GM19240 (cell line): ENCODE measurements around the gene TAS2R46.
"Not testable (repeated sequence)": the region's sequence is repeated elsewhere in the genome, so short reads cannot be mapped to it uniquely, and the experiment has no call there.

Experiments
- DNase-seq: peaks from one replicate; pipeline ENCODE4 v3.0.0; 2011; ENCODE audit warnings: low spot score; ENCODE audit not compliant: insufficient read length

TAS2R46 gene, protein sequence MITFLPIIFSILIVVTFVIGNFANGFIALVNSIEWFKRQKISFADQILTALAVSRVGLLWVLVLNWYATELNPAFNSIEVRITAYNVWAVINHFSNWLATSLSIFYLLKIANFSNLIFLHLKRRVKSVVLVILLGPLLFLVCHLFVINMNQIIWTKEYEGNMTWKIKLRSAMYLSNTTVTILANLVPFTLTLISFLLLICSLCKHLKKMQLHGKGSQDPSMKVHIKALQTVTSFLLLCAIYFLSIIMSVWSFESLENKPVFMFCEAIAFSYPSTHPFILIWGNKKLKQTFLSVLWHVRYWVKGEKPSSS

DNA sequence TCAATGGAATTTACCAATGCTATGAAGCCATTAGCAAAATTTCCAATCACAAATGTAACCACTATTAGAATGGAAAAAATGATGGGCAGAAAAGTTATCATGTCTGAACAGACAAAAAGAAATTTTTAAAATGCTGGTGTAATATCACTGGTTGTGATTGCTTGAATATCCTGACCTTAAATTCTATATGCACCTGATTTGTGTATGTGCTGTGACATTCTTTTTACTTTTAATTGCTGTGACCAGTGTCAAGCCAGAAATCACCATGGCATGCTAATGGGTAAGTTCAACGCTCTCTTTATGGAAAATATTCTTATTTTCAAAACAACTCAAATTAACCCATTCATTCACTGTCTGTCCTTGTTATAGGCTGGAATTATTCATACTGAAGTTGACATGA, at the start of gene TAS2R46:
Gene TAS2R46, minus strand, starts transcription at position 101 of the 400 bp plus-strand sequence. Its CDS starts 0 bp downstream, at position 101.
- DNase-seq: not testable (repeated sequence)

DNA sequence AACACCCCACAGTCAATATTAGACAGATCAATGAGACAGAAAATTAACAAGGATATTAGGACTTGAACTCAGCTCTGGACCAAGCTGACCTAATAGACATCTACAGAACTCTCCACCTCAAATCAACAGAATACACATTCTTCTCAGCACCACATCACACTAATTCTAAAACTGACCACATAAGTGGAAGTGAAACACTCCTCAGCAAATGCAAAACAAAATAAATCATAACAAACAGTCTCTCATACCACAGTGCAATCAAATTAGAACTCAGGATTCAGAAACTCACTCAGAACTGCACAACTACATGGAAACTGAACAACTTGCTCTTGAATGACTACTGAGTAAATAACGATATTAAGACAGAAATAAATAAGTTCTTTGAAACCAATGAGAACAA, 49.1 kb upstream of the TAS2R46 start:
- not testable (repeated sequence) for DNase-seq

DNA sequence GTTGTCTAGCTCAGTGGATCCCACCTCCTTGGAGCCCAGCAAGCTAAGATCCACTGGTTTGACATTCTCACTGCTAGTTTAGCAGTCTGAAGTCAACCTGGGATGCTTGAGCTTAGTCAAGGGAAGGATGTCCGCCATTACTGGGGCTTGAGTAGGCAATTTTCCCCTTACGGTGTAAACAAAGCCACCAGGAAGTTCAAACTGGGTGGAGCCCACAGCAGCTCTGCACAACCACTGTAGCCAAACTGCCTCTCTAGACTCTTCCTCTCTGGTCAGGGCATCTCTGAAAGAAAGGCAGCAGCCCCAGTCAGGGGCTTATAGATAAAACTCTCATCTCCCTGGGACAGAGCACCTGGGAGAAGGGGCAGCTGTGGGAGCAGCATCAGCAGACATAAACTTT, 46.8 kb upstream of the TAS2R46 start:
- no peak for DNase-seq

DNA sequence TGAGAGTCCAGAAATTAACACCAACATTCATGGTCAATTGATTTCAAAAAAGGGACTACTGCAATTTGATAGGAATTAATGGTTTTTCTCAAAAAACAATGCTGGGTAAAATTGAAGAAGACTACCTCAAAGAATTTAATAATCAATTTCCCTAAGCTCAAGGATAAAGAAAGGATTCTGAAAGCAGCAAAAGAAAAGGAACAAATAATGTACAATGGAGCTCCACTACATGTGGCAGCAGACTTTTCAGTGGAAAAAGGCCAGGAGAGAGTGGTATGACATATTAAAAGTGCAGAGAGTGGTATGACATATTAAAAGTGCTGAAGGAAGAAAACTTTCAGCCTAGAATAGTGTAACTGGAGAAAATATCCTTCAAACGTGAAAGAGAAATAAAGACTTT, 45.6 kb upstream of the TAS2R46 start:
- no peak for DNase-seq

DNA sequence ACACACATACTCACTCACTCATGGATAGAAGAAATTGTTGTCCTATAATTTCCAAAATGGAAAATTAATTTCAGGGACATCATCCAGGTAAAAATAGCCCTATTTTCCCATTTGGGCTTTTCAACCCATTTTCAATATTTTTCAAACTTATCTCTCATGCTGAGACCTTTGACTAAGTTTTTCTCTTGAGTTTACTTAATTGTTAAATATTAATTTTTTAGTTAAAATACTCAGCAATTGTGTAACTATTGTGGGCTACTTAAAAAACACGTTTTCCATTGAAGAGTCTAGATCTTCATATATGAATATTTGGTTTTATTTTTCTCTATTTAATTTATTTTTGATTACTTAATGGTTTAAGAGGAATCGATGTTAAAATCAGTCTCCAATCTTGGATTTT, 44.2 kb upstream of the TAS2R46 start:
- no peak for DNase-seq

DNA sequence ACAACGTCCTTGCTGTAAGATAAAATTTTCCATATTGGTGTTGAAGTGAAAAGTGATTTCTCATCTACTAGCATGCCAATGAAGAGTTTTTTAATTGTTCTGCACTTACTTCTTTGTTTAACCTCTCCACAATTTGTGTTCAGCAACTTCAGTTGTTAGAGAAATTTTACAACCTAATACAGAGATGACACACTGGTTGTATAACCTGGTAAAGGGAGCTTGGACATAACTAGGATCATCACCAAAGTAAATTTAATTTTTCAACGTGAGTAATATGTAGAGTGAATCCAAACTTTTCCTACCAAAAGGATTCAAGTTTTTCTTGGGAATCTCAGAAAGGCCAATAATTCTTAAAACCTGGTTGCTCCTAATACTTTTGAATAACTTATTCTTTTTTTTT, 43.5 kb upstream of the TAS2R46 start:
- no peak for DNase-seq

DNA sequence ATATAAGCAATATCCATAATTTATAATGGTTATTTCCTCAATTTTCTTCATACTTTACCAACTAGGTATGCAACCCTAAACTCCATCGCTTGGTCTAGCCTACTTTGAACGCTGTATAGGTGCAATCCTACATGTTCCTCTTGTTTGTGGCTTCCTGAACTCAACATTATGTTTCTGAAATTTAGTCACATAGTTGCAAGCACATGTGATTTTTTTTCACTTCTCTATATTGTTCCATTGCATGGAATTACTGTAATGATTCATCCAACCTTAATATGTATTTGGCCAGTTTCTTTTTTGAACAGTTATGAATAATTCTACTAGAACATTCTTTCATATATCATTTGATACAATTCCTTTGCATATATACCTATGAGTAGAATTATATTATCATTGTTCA, 32.8 kb upstream of the TAS2R46 start:
- not testable (repeated sequence) for DNase-seq

DNA sequence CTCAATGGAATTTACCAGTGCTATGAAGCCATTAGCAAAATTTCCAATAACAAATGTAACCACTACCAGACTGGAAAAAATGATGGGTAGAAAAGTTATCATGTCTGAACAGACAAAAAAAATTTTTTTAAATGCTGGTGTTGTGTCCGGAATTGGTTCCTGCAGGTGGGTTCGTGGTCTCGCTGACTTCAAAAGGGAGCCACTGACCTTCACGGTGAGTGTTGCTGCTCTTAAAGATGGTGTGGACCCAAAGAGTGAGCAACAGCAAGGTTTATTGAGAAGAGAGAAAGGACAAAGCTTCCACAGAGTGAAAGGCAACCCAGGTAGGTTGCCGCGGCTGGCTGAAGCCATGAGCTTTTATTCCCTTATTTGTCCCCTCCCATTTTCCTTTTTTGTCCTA, 30.0 kb upstream of the TAS2R46 start, which contains the start of gene TAS2R43:
Gene TAS2R43, minus strand, starts transcription at position 186 of the 400 bp plus-strand sequence. Its CDS starts 84 bp downstream, at position 102.
- no peak for DNase-seq

DNA sequence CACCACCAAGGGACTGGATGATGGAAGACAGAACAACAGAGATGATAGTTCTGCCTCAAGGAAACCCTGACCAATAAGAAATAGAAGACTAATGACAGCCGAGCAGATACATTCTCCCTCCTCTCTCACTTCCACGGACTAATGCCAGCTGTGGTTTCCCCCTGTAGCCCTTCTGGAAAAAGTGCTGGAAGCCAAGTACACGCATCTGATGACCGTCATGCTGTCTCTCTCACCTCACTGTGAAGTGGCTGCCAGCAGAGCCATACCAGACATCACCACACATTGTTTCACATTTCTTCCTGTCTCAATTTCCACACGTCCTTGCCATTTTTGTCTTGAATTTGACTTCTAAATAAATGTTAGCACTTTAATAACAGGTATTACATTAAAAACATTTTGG, 27.2 kb upstream of the TAS2R46 start:
- DNase-seq: no peak

DNA sequence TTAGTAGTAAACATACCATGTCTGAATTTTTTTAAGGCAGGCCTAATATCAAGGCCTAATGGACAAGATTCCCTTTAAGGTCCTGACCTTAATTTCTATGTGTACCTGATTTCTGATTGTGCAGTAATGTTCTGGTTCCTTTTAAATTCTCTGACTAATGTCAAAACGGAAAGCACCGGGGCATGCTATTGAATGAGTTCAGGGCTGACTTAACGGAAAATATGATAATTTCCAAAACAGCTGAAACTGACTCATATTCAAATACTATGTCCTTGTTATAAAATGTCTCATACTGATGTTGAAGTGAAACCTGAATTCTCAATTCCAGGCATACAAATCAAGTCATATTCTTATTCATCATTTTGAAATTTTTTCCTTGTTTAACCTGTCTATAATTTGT, 23.3 kb upstream of the TAS2R46 start:
- DNase-seq: no peak

DNA sequence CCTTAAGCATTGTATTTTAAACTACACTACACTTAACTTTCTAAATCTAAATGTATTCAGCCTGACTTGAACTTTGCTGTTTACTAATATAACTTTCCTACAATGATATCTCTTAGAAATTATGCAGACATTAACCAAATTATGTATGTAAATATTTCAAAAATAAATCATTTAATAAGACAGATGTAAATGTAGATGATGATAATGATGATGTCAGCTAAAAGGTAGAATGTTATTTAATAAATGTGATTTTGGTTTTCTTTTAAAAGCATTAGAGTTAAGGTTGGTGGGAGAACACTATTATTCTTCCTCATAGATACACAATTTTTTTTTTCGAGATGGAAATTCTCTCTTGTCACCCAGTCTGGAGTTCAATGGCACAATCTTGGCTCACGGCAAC, 19.9 kb upstream of the TAS2R46 start:
- no peak for DNase-seq

DNA sequence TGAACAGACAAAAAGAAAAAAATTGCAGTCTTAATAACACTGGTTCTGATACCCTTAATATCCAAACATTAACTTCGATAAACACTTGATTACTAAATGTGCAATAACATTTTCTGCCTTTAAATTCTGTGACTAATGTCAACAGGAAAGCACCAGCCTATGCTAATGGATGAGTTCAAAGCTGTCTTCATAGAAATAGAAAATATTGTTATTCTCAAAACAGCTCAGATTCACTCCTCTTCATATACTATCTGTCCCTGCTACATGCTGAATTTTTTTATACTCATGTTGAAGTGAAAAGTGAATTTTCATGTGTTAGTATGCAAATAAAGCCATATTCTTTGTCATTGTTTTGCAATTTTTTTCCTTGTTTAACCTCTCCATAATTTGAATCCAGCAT, 16.2 kb upstream of the TAS2R46 start:
- DNase-seq: no peak

DNA sequence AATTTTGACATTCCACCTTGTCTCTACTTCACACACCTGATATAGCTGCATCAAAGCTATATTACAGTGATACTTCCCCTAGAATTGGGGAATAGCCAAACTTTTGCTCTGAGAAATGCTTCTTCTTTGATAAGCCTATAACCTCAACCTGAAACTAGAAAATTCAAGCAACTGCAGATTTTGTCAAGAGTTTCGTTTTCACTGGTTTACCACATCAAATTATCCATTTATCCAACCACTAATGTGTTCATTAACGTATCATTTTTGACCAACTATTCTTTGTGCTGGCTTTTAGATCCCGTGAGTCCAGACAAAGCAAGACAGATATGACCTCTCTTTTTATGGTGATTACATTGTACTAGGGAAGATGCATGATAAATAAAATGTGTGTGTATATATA, 13.5 kb upstream of the TAS2R46 start:
- DNase-seq: no peak

DNA sequence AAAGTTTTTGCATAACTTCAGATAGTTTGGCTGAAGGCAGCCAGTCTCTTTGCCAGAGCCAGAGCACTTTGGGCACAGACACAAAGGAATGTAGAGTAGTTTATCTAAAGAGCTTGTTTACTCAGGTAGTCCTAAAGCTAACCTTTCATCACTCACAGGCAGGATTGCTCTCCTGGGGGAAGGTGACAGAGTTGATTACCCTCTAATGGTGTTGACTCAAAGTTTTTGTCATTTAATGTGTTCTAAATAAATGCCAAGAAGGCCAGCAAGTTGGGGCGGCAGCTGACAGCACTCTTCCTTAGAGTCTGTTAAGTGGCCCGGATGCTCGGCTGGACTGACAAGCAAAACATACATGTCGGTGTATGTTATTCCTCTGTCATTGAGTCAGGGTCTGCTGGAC, 9.3 kb upstream of the TAS2R46 start:
- no peak for DNase-seq

DNA sequence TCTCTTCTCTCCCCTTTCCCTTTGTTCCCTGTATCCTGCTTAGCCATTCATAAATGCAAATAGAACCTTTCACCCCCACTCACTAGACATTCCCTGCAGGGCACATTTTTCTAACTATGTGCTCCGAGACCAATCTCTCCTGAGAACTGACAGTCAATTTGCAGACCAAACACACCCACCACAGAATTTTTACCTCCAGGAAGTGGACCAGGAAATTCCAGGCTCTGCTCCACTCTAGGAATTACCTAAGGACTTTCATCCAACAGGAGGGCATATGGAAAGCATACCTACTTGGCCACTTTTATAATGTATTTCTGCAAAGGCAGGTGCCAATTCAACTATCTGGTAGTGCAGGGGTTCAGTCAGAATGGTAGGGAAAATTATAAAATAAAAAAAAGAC, 8.9 kb upstream of the TAS2R46 start:
- DNase-seq: no peak

DNA sequence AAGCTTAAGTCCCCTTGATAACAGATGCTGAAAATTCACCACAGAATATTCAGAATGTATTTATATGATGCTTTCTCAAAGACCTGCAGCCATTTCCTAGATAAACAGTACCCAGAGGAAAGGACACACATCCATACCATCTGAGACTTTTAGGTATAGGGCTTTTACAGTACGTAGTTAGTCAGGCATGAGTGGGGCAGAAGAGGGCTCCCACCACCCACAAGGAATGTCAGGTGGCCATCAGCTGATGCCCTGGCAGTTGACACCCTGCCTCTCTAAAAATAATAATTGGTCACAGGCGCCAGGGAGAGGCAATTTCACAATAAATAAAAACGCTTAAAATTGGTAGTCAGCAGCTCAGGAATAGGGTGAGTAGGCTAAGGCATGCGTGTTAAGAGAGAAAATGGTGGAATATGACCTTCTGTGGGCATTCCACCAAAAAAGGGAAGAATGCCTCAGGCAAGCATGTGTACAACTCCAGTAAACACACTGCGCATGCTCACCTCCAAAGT, 7.8 kb upstream of the TAS2R46 start:
- DNase-seq: no peak

DNA sequence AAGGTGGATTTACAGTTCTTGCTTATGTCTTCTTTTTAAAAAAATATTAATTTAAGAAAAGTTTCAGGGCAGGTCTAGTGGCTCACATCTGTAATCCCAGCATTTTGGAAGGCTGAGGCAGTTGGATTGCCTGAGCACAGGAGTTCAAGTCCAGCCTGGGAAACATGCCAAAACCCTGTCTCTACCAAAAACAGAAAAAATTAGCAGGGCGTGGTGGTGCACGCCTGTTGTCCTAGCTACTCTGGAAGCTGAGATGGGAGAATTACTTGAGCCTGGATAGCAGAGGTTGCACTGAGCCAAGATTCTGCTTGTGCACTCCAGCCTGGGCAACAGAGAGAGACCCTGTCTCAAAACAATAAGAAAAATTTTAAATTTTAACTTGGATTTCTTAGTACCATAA, 5.4 kb upstream of the TAS2R46 start:
- no peak for DNase-seq

DNA sequence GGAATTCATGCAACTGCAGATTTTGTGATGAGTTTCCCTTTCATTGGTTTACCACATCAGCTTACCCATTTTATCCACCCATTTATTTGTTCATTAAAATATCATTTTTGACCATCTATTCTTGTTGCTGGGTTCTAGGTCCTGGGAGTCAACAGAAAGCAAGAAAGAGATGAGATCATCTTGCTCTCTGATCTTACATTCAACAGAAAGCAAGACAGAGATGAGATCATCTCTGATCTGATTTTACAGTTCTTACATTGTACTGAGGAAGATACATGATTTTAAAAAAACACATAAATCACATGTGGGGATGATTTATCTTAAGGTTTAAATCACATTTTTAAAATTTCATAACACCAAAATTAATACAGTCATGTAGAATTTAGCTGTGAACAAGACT, 2.3 kb downstream of the TAS2R46 start:
- DNase-seq: no peak

DNA sequence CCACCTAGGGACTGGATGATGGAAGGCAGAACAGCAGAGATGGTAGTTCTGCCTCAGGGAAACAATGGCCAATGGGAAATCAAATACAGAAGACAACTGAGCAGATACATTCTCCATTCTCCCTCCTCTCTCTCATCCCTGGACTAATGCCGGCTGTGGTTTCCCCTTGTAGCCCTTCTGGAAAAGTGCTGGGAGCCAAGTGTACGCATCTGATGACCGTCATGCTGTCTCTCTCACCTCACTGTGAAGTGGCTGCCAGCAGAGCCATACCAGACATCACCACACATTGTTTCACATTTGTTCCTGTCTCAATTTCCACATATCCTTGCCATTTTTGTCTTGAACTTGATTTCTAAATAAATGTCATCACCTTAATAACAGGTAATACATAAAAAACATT, 3.1 kb downstream of the TAS2R46 start:
- DNase-seq: no peak

DNA sequence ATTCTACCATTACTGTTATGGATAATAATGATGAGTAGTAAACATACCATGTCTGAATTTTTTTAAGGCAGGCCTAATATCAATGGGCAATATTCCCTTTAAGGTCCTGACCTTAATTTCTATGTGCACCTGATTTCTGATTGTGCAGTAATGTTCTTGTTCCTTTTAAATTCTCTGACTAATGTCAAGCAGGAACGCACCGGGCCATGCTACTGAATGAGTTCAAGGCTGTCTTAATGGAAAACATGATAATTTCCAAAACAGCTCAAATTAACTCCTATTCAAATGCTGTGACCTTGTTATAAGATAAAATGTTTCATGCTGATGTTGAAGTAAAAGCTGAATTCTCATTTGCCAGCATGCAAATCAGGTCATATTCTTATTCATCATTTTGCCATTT, 6.8 kb downstream of the TAS2R46 start:
- DNase-seq: no peak

DNA sequence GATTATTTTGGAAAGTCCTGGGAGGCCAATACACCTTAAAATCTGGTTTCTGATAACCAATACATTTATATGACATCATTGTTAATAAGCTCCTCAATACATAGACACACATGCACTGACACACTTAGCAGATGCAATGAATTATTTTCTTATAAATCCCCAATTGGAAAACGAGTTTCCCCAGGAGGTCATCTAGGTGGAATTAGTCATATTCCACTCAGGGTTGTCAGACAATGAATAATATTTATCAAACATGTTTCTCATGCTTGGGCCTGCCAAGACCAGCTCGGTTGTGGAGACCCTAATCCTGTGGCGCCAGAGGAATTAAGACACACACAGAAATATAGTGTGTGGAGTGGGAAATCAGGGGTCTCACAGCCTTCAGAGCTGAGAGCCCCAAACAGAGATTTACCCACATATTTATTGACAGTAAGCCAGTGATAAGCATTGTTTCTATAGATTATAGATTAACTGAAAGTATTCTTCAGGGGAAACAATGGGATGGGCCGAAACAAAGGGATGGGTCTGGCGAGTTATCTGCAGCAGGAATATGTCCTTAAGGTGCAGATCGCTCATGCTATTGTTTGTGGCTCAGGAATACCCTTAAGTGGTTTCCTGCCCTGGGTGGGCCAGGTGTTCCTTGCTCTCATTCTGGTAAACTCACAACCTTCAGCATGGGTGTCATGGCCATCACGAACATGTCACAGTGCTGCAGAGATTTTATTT, 12.1 kb downstream of the TAS2R46 start:
- DNase-seq: not testable (repeated sequence)

DNA sequence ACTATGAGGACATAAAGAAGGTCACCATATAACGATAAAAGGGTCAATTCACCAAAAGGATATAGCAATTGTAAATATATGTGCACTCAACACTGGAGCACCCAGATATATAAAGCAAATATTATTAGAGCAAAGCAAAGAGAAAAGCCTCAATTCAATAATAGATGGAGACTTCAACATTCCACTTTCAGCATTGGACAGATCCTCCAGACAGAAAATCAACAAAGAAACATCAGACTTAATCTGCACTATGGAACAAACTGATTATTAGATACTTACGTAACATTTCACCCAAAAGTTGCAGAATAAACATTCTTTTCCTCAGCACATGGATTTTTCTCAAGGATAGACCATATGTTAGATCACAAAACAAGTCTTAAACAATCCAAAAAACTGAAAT, 20.7 kb downstream of the TAS2R46 start:
- not testable (repeated sequence) for DNase-seq

DNA sequence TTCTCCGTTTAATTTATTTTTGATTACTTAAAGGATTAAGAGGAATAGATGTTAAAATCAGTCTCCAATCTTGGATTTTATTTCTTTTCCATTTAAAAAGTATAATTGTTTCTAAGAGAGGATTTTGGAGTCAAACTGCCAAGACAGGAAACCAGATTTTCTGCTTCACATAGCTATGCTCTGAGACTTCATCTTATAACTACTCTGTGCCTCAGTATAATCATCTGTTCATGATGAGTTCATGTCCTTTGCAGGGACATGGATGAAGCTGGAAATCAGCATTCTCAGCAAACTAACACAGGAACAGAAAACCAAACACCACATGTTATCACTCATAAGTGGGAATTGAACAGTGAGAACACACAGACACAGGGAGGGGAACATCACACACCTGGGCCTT, 21.9 kb downstream of the TAS2R46 start:
- DNase-seq: no peak
